ENCODE data around the gene ARHGAP31.
"Not testable (repeated sequence)": the region's sequence is repeated elsewhere in the genome, so short reads cannot be mapped to it uniquely, and the experiment has no call there.

The ARHGAP31 gene

DNA sequence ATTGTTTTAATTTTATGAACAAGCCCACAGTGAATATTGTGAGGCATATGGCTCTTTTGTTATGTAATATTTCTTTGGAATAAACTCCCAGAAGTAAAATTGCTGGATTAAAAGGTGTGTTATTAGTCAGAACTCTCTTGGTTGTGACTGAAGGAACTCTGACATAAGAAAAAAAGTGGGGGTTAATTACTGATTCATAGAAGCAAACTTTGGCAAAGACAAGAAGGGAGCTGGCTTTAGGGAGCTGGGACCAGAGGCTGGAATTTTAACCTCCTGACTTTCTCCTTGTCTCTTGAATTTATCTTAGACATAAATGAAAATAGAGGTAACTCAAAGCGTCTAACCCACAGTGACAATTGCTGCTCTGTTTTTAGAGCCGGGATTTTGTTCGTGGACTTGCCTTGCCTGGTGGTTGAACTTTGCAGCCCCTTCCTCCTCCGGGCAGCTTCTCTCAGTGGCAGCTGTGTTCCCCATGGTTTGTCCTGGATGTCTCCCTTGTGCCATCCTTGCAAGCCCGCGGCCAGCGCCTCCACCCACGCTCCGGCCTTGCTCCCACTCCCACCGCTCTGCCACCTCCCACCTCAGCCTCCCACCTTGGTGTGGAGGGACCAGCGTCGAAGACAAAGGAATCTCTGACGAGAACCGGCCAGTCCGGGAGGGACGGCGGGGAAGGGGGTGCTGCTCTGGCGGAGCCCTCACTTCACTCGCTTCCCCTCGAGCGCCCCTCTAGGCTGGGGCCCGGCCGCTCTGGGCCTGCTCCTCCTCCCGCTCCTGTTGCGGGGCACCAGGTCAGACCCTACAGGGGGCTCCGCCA, 28.0 kb downstream of the ARHGAP31 start:
- DNase-seq (ENCODE audit: low read depth), result no peak

DNA sequence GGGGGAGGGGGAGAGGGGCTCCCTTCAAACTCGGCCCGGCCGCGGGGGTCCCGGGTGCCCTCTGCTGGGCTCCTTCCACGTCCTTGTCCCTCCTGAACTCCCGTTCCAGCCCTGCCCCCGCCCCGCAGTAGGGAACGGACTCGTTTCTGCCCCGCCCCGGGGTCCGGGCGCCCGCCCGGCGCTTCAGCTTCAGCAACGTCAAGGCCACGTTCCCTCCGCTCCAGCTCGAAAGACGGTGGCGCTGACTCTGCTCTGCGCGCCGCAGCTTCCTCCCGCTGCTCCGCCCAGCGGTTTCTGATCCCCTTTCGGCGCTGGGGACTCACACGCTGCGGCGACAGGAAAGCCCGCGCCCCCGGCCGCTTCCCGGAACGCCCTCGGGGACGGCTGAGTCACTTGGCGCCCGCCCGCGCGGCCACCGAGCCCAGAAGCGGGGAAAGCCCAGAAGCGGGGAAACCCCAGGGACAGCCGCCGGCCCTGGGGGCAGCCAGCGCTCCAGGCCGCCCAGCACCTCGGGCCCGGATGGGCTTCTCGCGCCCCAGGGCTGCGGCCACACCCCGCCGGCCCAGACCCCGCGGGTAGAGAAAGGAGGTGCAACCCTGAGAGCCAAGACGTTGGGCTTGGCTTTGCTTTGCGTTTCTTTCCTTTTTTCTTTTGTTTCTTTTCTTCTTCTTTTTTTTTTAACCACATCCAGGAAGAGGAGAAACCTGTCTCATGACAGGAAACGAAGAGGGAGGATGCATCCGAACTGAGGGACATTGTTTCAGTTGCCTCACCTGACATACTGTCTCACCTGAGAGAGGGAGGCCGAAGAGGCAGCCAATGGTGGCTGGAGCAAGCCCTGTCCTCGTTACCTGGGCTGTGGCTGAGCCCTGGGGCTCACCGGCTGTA, 28.9 kb downstream of the ARHGAP31 start:
- DNase-seq (ENCODE audit: low read depth), result peak; percentile 82

DNA sequence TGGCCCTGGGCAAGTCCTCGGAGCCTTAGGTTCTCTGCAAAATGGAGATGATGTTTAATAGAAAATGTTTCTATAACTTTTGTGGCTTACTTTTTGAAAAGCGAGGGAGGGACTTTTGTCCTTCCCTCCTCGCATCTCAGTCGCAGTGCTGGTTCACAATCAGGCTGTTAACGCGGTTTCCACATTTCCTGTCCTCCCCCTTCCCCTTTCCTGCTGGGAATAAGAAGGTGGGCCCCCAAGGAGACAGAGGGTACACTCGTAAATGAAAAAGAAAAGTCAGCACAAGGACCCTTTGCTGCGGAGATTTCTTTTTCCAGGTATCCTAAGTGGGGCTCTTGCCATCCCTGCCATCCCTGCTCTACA, 29.5 kb downstream of the ARHGAP31 start:
- DNase-seq (ENCODE audit: low read depth), result no peak

DNA sequence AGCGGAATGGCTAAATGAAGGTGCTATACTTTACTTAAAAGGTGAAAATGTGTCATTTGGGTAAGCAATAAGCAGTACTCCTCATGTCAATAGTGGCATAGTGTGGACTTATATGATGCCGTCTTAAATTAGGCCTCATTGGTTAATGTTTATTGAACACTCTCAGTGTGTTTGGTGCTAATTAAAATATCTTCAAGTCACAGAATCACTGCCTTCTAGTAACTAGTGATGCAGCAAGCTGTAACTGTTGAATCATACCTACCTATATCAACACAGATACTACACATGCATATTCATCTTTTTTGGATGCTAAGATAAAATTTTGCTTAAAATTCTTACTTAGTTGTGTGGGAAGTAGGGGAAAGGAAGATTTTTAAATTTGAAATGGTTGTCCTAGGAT, 30.7 kb downstream of the ARHGAP31 start:
- no peak for DNase-seq (ENCODE audit: low read depth)

DNA sequence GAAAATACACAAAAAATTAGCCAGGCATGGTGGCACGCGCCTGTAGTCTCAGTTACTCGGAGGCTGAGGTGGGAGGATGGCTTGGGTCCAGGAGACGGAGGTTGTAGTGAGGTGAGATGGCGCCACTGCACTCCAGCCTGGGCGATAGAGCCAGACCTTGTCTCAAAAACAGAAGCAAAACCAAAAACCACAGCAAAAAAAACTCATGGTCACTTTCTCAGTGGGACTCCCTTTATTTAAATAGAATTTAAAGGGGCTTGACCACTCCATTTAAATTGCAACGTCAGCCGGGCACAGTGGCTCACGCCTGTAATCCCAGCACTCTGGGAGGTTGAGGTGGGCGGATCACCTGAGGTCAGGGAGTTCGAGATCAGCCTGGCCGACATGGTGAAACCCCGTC, 32.8 kb downstream of the ARHGAP31 start:
- no peak for DNase-seq (ENCODE audit: low read depth)

DNA sequence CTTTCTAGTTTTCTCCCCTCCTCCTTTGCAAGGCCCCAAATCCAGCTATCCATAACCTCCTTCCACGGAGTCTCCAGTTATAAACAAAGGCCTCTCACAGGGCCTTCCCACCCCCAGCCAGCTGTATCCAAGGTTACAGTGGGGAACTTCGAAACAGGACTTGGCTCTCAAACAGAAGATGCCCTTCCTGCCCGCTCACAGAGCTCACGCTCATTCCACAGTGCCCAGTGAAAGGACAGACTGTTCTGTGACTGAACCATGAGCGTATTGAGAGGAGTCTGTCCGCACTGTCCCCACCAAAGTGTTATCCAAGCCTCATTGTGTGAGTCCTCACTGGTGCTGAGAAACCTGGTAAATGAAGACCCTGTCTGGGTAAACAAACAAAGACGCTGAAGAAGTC, 35.4 kb downstream of the ARHGAP31 start:
- DNase-seq (ENCODE audit: low read depth), result no peak

DNA sequence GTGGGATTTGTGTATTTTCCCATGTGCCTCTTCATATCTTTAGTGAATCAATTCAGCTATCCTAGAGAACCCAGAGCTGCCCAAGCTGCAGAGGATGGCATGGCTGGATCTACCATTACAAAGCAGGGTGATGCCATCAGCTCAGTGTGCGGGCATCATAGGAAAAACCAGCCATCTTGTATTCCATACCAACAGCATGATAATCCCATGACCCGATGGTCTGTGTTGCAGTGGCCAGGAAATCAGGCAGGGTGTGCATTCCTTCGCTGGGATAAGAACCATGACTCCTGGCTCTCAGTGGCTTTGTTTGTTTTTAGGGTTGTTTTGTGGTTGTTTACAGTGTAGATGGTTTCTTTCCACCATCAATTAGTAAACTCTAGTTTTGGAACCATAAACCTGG, 36.0 kb downstream of the ARHGAP31 start:
- DNase-seq (ENCODE audit: low read depth), result no peak

DNA sequence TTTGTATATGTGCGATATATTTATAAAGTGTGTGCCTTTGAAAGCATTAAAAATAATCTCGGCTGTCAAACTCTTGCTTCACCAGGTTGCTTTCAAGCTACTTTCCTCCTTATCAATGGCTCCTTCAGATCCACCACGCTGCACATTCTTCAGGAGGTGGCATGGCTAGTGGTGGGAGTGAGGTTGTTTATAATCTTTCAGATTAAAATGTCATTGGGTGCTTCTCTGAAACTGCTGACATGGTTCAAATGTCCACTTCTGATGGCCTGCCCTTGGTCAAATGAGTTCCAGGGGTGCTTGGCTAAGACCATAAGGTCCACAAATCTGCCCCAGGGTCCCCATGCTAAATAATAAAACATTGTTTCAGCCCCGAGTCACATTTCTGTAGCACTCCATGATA, 36.7 kb downstream of the ARHGAP31 start:
- no peak for DNase-seq (ENCODE audit: low read depth)

DNA sequence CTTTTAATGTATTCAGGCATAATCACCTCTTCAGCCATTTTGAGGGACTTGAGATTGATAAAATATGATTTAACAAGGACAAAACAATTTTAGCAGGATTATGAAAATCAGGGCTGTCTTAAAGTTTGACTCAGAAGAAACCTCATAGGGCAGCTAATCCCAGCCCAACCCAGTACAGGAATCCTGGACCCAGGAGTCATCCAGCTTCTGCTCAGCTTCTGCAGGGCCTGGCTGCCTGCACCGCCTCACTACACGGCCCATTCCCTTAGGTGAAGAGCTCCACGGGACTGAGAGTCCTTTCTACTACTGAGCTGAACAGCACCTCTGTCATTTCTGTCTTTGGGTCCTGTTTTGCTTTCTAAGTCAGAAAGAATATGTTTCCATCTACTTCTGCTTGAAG, 37.5 kb downstream of the ARHGAP31 start:
- DNase-seq (ENCODE audit: low read depth), result no peak

DNA sequence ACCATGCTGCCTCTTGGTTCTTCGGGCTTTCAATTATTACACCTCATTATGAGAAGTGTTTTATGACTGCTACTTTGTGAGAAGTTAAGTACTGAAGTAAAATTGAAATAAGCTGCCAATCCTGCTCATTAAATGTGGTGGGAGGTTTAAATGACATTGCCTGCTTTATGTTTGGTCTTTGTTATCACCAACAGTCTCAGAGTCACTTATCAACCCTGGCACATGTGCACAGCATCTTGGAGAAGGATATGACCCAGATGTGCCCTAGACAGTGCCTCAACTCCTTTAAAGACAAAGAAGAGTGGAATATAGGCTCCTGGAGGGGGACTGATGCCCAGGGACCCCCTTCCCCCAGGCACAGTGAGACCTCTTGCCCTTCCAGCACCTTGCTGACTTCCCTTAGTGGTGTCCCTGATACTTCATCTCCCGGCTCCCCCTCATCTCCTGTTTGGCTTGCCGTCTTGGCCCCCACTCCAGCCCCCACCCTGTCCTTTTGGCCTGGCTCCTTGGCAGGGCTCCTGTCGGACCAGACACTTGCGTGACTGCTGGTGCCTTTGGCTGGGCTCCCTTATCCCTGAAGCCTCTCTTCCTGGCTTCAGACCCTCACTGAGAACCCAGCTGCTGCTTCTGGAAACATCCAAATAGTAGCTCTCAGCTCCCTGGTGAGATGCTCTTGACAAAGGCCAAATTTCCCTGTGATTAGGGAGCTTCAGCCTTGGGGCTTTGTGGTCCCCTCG, 39.8 kb downstream of the ARHGAP31 start:
- no peak for DNase-seq (ENCODE audit: low read depth)

DNA sequence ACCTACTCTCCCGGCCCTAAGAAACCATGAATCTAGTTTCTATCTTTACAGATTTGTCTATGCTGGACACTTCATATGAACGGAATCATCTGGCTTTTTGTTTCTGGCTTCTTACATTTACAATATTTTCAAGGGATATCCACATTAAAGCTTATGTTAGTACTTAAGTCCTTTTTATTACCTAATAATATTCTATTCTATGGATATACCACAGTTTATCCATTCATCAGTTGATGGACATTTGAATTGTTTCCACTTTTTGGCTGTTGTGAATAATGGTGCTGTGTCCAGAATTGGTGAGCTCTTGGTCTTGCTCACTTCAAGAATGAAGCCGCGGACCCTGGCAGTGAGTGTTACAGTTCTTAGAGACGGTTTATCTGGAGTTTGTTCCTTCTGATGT, 42.6 kb downstream of the ARHGAP31 start:
- no peak for DNase-seq (ENCODE audit: low read depth)

DNA sequence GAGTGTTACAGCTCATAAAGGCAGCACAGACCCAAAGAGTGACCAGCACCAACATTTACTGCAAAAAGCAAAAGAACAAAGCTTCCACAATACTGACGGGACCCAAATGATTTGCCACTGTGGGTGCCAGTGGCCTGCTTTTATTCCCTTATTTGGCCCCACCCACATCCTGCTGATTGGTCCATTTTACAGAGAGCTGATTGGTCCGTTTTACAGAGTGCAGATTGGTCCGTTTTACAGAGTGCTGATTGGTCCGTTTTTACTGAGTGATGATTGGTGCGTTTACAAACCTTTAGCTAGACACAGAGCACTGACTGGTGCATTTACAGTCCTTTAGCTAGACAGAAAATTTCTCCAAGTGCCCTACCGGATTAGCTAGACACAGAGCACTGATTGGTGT, 43.2 kb downstream of the ARHGAP31 start:
- DNase-seq (ENCODE audit: low read depth), result not testable (repeated sequence)

DNA sequence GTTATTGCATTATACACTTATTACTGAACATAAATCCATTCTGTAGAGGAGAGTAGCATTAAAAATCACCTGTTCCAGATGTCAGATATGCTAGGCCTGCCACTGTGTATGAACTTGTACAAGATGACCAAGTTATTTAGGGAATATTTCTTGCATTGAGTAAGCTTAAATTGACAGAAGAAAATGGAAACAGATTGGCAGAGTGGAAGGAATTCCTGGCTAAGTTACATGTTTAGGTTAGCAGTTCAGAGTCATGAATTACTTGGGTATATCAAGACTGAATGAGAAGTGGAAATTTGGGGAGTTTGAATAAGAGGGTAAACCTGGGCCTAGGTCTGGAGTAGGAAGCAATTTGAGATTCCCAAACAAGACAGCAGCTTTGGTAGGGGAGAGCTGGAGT, 44.6 kb downstream of the ARHGAP31 start:
- DNase-seq (ENCODE audit: low read depth), result no peak

DNA sequence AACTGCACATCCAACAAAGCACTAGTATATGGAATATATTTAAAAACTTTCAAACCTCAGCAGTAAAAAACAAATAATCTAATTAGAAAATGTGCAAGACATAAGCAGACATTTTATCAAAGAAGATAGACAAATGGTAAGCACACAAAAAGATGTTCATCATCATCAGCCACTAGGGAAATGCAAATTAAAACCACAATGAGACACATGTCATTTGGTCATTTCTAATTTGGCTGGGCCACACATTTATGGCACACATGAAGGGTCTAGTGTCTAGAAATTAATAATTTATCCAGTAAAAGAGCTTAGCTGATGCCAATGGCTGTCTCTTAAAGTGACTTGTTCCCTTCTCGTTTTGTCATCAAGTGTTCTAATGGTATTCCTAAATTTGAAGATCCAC, 45.8 kb downstream of the ARHGAP31 start:
- no peak for DNase-seq (ENCODE audit: low read depth)

DNA sequence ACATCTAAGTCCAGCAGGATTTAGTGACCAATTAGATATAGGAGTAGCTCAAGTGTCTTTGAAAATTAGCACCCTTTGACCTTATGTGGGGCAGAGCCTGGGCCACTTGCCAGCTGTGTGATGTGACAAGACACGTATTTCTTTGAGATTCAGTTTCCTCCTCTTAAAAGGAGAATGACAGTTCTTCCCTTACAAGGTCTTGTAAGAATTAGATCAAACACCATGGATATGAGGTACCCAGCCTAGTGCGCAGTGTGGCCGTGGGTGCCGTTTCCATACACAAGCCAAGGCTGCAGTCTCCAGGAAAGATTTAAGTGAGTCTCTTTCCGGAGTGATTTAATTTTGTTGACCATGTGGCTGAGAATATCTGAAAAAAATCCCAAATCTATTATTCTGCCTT, 46.3 kb downstream of the ARHGAP31 start:
- no peak for DNase-seq (ENCODE audit: low read depth)

DNA sequence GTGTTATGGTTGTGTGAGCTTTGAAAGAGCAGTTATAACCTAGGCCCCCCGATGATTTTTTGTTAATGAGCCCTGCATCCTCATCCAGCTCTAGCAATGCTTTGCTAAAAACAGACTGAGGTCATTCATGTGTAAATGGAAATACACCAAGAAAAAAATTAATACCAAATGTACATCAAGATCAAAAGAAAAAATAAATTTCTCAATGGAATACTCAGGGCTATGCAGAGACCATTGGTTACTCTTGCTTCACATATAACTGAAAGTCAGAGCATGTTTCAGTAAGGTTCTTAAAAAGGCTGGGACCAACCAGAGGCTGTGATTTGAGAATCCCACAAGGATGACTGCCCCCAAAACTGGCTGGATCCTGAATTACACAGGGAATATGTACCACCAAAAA, 48.0 kb downstream of the ARHGAP31 start:
- no peak for DNase-seq (ENCODE audit: low read depth)

DNA sequence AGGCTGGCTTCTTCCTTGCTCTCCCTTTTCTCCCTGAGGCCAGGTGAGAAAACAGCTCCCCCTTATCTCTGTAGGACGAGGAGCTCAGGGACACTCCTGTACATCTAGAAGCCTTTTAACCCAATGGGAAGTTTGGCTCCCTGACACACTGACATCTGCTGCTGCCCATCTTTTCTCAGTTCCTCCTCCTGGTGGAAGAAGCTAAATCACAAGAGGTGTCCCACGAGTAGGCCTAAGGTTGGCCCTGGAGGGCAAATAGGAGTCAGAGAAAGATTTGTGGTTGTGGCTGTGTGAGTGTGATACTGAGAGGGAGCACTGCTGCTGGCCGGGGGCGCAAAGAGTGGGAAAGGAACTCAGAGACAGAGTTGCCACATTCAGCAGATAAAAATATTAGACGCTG, 49.5 kb downstream of the ARHGAP31 start:
- no peak for DNase-seq (ENCODE audit: low read depth)

DNA sequence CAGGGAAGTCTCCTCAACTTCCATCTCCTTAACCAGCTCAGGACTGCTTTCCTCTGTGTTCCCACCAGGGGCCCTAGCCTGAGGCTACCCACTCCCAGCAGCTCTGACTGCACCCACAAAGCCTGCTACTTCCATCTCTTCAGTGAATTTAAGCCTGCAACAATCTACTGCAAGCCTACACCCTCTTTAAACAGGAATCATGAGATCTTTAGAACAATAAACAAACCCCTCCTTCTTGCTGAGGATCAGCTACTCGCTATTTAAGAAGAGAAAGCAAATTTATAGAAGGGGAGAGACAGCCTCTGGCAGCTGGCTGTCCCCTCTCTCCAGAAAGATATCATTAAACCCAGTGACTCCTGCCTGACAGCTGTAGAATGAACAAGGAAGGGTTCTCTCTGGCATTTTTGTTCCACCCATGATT, 51.9 kb downstream of the ARHGAP31 start:
- no peak for DNase-seq (ENCODE audit: low read depth)

DNA sequence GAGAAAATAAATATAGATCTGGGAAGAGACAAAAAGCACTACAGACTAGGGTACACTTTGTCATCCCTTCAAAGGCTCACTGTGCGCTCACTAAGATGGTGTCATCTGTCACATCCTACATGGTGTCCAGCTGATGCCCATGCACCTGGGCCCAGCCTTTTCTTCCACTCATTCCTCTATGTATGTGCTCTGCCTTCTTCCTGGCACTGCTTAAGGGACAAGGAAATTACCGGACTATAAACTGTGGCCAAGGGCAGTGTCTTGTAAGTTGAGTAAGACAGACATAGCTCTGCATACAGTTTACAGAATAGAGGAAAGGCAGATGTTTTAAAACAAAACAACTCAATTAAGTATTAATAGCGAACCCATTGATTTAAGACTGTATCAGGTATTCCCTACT, 52.9 kb downstream of the ARHGAP31 start:
- no peak for DNase-seq (ENCODE audit: low read depth)

DNA sequence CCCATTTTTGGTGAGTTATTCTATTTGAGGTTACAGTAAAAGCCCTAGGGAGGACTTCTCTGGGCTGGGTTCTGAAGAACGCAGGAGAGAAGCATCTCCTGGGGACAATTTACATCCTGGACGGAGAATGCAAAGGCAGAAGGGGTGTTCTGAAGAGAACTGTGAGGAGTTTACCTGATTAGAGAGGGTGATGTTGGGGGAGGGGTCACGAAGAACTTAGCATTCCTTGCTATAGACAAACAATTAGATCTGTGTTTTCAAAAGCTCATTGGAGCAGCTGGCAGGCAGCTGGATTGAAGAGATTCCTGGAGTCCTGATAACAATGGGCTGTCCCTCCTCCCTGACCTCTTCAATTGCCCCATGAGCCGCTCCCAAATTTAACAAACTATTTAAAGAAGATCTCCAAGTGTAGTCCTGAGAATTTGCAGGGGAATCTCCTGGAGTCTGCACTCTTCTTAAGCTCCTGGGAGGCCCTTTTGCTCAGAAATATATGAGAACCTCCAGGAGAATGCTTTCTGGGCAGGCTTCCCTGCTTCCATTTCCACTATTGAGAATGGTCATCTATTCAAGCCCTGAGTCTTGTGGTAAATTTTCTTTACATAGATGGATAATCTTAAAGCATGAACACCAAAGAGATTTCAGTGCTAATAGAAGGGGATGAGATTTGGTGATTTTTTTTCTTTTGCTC, 55.3 kb downstream of the ARHGAP31 start:
- no peak for DNase-seq (ENCODE audit: low read depth)

DNA sequence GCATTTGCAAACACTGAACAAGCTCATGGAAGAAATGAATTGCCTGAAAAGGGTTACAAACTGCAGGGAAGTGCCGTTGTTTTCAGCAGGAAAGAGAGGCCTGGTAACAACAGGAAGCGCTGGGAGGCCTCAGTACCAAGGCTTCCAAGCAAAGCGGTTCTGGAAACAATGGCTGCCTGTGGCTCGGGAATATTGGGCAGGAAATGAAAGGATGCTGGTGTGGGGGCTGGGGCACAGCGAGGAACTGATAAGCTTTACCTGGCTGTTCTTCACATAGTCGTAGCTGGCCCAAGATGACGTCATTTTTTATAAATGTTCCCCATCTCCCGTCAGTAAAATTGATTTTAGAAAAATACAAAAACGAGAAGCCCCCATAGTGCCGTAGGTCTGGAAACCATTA, 55.9 kb downstream of the ARHGAP31 start:
- DNase-seq (ENCODE audit: low read depth), result no peak

DNA sequence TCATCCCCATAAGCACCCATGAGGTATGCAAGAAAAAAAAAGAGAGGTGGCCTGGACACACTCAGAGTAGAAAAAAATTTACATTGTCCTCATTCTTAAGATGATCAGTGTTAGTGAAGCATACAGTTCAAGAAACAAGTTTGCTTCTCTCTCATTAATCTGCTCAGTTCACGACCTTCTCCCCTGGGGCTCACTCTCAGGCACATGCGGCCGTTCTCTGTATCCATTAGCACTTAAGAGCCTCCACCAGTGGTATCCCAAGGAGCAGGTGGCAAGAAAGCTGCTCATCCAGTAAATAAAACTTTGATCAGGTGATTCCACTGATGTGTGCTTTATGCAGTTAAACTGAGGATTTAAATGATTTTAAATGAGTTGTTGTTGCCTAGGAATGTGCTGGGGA, 57.4 kb downstream of the ARHGAP31 start:
- no peak for DNase-seq (ENCODE audit: low read depth)

Data from stimulated activated CD8-positive, alpha-beta memory T cell treated with anti-CD3 and anti-CD28 coated beads, Interleukin-15, amount 100 ng/mL, for 24 hours (primary cell).